GM06990 (cell line): ENCODE data around the gene NRXN2.

ENCODE experiments used
- DNase-seq: peaks from one replicate; pipeline ENCODE4 v3.0.0-alpha.2; 2011; ENCODE audit not compliant: insufficient read length; ENCODE audit errors: extremely low read depth
- H3K27me3 ChIP-seq: replicated peaks from 2 replicates; pipeline ENCODE4 v1.6.0; 2011; ENCODE audit warnings: low read length; ENCODE audit not compliant: control insufficient read depth, insufficient read depth
- H3K36me3 ChIP-seq: 2 replicates; pipeline ENCODE4 v1.5.1; 2011; ENCODE audit warnings: low read length; ENCODE audit not compliant: control insufficient read depth, insufficient read depth
- H3K4me3 ChIP-seq: replicated peaks from 2 replicates; pipeline ENCODE4 v1.5.1; 2011; ENCODE audit warnings: low read depth, mild to moderate bottlenecking, control low read depth, low read length
- TF ChIP-seq, protein P1 (sequence below): IDR thresholded peaks from 2 replicates; pipeline ENCODE4 v1.5.1; 2011; ENCODE audit warnings: low read length, control low read depth, mild to moderate bottlenecking, inconsistent platforms; ENCODE audit not compliant: insufficient read depth, poor library complexity, severe bottlenecking

Gene NRXN2

DNA sequence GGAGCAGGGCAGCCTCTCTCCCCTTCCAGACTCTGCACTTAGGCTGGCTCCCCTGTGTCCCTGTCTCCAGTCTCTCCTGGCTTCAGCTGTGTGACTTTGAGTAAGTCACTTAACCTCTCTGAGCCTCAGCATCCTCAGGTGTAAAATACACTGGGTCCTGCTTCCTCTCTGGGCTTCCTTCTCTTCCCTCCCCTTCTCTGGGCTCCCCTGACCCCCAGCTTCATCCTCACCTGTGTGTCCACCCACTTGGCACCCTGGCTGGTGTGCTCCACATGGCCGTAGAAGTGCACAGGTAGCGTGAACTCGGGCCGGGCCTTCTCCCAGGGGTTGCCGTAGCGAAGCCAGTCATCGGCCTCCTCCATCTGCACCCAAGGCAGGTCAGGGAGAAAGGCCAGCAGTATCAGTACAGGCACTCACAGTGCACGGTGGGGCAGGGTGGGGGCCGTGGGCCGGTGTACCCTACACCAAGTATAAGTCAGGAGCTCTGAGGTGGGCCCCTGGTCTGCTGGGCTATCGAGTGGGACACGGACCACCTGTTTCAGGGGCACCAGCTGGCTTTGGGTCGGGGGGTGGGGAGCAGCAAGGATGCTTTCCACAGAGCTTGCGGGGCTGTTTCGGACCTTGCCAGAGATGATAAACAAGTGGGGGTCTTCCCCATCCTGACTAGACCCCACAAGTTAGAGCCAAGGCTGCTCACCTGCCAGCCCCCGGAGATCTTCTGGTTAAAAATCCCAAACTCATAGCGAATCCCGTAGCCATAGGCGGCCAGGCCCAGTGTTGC is 34.7 kb upstream of the NRXN2 start:
- H3K4me3 ChIP-seq, result no peak overlapping the region
- no peak for DNase-seq
- no peaks in the 10 kb centered on the region for H3K27me3 ChIP-seq
- no peaks in the 10 kb centered on the region; the same call in none of the 2 replicates for H3K36me3 ChIP-seq
- TF ChIP-seq, protein P1, sequence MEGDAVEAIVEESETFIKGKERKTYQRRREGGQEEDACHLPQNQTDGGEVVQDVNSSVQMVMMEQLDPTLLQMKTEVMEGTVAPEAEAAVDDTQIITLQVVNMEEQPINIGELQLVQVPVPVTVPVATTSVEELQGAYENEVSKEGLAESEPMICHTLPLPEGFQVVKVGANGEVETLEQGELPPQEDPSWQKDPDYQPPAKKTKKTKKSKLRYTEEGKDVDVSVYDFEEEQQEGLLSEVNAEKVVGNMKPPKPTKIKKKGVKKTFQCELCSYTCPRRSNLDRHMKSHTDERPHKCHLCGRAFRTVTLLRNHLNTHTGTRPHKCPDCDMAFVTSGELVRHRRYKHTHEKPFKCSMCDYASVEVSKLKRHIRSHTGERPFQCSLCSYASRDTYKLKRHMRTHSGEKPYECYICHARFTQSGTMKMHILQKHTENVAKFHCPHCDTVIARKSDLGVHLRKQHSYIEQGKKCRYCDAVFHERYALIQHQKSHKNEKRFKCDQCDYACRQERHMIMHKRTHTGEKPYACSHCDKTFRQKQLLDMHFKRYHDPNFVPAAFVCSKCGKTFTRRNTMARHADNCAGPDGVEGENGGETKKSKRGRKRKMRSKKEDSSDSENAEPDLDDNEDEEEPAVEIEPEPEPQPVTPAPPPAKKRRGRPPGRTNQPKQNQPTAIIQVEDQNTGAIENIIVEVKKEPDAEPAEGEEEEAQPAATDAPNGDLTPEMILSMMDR, result no peak

DNA sequence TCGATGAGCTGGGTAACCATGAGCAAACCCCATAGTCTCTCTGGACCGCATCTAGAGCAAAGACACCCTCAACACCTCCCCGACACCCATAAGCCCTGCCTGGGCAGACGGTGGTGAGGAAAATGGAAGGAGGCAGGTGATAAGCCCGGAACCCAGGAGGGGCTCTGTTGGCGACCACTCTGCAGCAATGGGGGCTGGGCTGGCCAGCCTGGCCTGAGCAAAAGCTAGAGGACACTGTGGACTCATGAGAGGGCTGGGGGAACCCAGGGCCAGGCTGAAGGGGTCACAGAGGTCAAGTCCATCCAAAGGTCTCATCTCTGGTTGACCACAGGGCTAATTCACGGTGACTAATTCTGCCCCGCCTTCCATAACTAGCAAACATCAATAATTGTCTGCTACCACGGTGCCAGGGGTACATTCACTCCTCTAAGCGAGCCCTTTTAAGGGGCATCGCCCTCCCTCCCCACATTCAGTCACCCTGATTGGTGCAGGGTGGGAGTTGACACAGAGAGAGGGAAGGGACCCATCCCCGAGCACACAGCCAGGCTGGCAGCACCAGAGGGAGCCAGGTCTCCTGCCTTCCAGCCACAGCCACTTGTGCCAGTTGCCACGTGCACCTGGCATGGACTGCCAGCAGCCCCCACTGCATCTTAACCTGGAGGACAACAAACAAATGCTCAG is 32.8 kb upstream of the NRXN2 start:
- DNase-seq, result no peak
- no peaks in the 10 kb centered on the region for H3K27me3 ChIP-seq
- TF ChIP-seq, protein P1, result no peak
- H3K36me3 ChIP-seq, result no peaks in the 10 kb centered on the region; the same call in 1 of the 2 replicates
- no peak overlapping the region for H3K4me3 ChIP-seq

DNA sequence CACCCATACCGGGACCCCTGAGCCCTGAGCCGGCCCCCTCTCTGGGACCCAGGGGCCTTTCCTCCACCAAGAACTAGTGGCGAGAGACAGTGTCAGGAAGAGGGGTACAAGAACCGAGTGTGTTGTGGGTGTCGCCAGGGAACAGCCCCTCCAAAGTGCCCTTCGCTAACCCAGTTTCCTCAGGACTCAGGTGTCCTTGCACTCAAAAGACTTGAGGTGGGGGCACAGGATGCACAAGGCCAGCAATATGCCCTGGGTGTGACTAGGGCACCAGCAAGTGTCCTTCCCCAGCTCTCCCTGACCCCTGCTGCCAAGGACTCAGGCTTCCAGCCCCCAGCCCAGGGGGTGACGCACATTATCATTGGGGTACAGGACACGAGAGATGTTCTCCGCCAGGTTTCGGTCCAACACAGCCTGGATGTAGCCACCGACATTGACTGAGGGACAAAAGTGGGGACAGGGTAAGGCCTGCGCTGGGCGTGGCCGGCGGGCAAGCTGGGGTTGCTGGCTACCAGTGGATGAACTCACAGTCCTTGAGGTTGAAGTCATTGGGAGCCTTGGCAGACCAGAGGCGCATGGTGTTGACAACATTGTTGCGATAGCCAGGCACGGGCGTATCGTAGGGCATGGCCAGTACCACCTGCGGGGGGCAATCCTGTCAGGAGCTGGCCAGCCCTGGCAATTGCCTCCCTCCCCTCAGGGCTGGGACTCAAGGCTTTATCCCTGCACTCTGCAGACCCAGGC is 32.1 kb upstream of the NRXN2 start:
- TF ChIP-seq, protein P1, result no peak
- Histone ChIP-seq H3K36me3 (no peaks in the 10 kb centered on the region; the same call in 1 of the 2 replicates), H3K4me3 (no peak overlapping the region), H3K27me3 (no peaks in the 10 kb centered on the region)
- no peak for DNase-seq

DNA sequence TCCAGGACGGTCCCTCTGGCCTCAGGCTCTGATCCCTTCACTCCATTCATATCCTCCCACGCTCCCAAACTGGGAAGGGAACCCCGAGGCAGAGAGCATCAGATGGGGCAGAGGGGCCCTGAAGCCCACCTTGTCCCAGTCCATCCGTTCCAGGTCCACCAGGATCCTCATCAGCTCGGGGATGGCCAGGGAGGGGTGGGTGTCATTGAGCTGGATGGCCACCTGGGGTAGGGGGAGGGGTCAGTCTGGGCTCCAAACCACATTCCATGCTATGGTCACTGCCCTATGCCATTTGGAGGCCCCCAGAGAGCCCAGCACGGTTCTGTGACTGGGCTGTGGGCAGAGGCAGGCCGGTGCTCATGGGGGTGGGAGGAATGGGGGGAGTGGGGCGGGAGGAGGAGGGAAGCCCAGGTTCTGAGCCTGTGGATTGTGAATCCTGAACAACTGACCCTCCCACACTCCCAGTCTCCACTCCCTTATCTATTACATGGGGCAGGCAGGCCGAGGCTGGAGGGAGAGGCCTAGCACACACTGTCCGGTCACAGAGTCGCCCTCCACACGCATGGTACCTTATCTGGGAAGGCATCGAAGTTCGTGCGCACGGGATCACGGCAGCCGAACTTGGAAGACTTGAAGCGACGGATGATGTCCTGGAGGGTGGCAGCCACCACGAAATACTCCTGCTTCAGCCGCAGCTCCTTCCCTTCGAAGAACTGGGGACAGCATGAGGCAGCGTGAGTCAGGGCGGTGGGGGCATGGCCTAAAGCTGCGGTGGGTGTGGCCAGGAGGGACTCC is 31.3 kb upstream of the NRXN2 start:
- no peak for DNase-seq
- TF ChIP-seq, protein P1, result no peak
- no peaks in the 10 kb centered on the region for H3K27me3 ChIP-seq

DNA sequence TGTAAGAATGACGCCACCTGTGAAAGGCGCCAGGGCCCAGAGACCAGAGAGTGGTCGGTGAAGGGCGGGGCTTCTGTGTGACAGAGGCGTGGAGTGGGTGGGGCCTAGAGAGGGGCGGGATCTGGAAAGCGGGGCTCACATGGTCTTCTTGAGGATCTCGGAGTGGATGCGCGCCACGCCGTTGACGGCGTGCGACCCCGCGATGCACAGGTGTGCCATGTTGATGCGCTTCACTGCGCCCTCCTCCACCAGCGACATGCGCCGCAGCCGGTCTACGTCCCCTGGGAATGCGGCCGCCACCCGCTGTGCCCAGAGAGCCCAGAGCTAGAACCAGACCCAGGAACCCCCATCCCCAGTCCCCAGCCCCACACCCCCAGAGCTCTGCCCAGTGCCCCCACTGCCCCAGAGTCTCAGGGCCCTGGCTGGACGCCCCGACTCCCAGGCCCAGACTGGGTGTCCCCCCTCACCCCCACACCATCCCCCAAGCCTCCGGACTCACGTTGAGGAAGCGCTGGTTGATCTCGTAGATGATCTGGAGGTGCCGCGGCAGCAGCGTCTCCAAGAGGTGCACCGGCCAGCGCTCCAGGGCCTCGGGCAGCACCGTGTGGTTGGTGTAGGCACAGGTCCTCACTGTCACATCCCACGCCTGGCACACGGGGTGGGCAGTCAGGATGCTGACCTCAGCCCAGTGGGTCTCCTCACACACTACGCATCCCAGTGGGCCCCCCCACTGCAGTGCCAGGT is 30.6 kb upstream of the NRXN2 start:
- Histone ChIP-seq H3K27me3 (no peaks in the 10 kb centered on the region), H3K36me3 (no peaks in the 10 kb centered on the region; the same call in 1 of the 2 replicates), H3K4me3 (no peak overlapping the region)
- DNase-seq, result no peak
- TF ChIP-seq, protein P1, result no peak

More for the DNA sequence above, 31.3 kb upstream of the NRXN2 start:
- no peaks in the 10 kb centered on the region; the same call in 1 of the 2 replicates for H3K36me3 ChIP-seq
- H3K4me3 ChIP-seq, result no peak overlapping the region
